ENCODE measurements around the gene HCRTR2.

The HCRTR2 gene

DNA sequence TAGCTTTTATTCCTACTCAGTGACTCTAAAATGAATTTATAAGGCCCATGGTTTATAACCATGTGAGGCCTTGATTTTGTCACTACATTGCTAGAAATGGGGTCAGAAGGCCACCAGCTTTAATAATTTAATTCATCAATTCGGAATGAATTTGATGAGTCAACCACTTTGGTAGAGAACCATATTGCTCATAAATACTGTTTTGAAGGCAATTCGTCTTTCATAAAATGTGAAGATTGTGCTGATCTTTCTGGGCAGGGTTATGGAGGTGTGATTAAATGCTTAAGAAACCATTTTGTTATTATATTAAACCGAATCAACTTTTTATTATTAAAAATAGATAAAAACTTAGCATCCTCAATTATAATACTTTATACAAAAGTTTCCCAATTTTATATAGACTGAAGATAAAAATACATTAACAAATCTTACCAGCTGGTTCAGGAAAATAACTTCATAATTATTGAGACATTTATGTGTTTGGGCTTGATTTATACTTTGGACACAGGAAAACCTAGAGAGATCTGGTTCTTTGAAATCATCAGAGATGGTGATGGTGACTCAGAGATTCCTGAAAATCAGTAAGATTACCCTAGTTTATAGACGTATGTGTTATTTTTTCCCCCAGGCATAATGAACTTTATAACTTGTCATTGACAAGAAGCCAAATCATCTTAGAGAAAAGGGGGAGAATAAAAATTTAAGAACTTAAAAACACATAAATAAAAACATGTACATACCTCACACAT, 10.6 kb downstream of the HCRTR2 start:
- no peak for TF ChIP-seq GATA2 (IDR thresholded peaks at IDR 0.05; ENCODE audit: low read depth, low read length)
- no peak for TF ChIP-seq GATA3 (IDR thresholded peaks at IDR 0.05; ENCODE audit: low read depth, low read length)

DNA sequence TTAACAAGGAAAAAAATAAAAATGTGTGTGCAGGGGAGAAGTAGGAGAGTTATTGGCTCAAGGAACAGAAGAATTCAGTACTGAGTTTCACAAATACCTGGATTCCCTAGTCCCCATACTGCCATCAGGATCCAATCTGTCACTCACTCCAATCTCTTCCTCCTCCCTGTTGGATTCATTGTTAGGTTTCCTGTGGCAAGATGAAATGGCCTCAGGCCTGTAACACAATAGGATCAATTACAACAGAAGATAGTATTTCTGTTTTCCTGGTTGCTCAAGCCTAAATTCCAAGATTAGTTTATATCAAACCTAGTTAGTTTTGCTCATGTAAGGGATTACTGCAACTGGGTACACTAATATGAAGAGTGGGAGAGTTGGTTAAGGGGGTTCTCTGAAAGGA, 24.4 kb downstream of the HCRTR2 start:
- no peak for TF ChIP-seq GATA3 (IDR thresholded peaks at IDR 0.05; ENCODE audit: low read depth, low read length)
- TF ChIP-seq GATA2 (IDR thresholded peaks at IDR 0.05; ENCODE audit: low read depth, low read length), result no peak

DNA sequence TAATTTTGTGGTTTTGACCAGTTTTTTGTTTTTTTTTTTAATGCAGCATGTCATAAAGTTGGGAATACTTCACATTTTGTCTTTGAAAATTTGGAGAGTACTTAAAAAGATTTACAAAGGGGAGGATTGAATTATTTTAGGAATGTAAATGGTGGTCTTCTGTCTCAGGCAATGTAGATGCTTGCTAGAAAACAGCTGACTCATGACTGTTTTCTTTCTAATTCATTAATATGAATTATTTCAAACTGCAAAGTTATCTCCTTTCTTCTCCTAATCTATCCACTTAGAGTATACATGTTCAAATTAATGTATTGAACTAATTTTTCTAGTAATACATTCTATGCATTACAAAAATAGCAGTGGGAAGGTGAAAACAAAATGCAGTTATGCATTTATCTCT, 24.9 kb downstream of the HCRTR2 start:
- TF ChIP-seq GATA3 (IDR thresholded peaks at IDR 0.05; ENCODE audit: low read depth, low read length), result no peak
- no peak for TF ChIP-seq GATA2 (IDR thresholded peaks at IDR 0.05; ENCODE audit: low read depth, low read length)

DNA sequence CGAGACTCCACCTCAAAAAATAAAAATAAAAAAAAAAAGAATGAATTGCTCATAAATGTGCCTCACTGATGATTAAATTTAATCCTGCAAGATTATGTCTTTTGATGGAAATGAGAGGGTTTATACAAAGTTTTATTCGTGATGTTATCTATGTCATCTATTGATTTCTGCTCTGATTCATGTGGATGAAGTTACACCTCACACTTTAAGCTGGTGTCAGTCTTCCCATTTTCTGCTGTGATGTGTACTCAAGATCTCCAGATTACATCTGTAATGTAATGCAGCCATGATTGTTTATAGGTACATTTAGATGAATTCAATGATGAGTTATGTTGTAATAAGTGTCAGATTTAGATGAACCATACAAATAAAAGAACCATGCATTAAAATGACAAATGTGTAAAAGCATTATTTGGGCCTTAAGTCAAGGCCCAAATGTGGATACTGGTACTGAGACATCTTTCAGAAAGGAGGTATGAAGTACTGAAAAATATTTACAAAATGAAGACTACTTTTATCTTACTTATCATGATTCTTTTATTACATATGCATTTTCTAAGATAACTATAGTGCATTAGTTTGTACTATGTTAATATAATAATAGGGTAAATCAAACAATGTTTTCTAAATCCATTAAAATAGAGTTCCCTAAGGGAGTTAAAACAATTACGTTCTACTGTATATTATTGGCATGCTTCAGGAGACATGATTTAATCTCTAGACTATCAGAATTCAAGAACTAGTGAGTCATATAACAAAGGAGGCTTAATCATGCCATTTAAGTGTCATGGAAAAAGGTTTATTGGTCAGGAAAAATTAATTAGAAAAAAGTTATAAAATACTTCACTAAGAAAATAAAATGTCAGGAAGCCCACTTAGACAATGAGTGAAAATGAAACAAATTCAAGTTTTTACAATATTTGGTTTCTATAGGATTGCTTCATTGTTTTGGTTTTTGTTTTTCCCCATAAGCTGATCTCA, 34.5 kb downstream of the HCRTR2 start:
- TF ChIP-seq GATA3 (IDR thresholded peaks at IDR 0.05; ENCODE audit: low read depth, low read length), result no peak
- no peak for TF ChIP-seq GATA2 (IDR thresholded peaks at IDR 0.05; ENCODE audit: low read depth, low read length)

DNA sequence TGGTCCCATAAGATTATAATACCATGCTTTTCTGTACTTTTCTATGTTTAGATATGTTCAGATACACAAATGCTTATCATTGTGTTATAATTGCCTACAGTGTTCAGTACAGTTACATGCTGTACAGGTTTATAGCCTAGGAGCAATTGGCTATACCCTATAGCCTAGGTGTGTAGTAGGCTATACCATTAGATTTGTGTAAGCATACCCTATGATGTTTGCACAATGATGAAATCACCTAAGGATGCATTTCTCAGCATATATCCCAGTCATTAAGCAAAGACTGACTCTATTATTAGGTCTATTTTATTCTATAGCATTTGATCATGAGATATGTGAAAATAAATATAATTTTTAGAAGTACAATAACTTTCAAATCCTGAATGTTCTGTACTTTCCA, 36.6 kb downstream of the HCRTR2 start:
- no peak for TF ChIP-seq GATA2 (IDR thresholded peaks at IDR 0.05; ENCODE audit: low read depth, low read length)
- TF ChIP-seq GATA3 (IDR thresholded peaks at IDR 0.05; ENCODE audit: low read depth, low read length), result no peak

DNA sequence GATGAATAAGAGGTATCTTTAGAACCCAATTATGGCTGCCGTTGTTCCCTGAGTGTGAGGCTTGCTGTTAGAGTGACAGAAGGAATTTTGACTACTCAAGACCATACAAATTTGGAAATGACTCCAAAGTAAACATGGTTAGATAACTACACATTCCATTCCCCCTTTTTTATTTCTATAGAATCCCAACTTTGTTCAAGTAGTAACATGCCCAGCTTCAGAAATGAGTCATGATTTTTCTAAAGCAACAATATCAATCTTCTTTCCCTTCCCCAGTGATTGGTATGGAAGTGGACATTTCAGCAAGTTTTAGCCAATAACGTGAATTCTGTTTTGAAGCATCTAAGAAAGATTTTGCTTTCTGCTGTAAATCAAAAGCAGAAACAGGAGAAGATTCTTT, 37.8 kb downstream of the HCRTR2 start:
- no peak for TF ChIP-seq GATA2 (IDR thresholded peaks at IDR 0.05; ENCODE audit: low read depth, low read length)
- no peak for TF ChIP-seq GATA3 (IDR thresholded peaks at IDR 0.05; ENCODE audit: low read depth, low read length)

DNA sequence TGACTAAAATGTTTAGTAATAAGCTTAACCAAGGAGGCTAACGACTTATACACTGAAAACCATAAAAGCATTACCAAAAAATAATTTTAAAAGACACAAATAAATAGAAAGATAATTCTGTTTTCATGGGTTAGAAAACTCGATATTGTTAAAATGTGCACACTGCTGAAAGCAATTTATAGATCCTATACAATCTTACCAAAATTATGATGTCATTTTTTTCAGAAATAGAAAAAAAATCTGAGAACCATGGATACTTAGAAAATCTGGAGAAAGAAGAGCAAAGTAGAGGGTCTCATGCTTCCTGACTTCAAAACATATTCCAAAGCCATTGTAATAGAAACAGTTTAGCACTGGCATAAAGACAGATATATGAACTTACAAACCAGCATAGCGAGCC, 46.6 kb downstream of the HCRTR2 start:
- TF ChIP-seq GATA3 (IDR thresholded peaks at IDR 0.05; ENCODE audit: low read depth, low read length) (no peak), GATA2 (IDR thresholded peaks at IDR 0.05; ENCODE audit: low read depth, low read length) (no peak)

DNA sequence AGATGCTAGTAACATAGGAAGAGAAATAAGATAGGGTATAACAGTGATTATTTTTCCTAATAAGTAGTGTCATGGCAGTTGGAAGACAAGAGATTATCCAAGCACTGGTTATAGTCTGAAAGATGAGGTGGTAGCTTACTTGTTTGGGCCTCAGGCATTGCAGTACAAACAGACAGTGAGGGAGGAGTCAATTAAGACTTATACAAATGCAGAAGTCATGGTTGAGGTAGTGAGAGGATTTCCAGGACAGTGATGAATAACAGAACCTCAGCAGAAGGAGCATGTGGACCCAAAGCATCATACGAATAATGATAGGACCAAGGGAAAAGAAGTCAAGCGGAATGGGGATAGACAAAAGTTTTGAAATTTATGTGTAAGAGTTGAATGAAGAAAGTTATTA, 53.5 kb downstream of the HCRTR2 start:
- TF ChIP-seq GATA3 (IDR thresholded peaks at IDR 0.05; ENCODE audit: low read depth, low read length), result no peak

DNA sequence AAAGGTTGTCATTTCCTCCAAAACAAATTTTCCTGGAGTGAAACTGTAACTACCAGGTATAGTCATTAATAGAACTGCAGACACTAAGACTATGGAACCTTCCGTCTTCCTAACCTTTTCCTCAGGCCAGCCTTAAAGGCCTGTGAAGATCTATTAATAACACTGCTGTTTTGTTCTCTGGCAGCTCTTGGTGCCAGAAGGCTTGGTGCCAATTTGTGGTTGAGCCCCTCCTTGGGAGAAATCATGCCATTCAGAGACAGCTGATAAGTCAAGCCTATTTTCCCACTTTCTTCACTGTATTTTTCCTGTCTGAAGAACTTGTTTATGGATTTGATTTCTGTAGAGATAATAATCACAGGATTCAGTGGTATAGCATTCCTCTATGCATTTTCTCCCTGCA, 64.8 kb downstream of the HCRTR2 start:
- TF ChIP-seq GATA2 (IDR thresholded peaks at IDR 0.05; ENCODE audit: low read depth, low read length) (no peak), GATA3 (IDR thresholded peaks at IDR 0.05; ENCODE audit: low read depth, low read length) (no peak)

DNA sequence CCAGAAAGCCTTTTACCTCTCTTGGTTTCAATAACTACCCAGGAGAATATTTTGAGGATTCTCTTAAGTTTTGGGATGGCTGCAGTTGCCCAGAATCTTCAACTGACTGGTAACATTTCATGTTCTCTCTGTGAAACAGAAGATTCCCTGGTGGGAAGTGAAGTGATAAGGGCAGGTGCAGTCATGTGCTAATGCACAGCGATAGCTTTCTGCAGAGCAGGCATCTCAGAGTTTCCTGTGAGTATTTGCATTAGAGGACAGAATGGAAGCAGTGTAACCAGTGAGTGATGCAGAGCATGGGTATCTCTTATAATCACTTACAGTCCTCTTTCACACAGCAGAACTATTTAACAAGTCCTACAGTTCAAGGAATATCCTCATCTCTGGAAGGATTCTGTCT, 76.1 kb downstream of the HCRTR2 start:
- TF ChIP-seq GATA3 (IDR thresholded peaks at IDR 0.05; ENCODE audit: low read depth, low read length) (no peak), GATA2 (IDR thresholded peaks at IDR 0.05; ENCODE audit: low read depth, low read length) (no peak)

DNA sequence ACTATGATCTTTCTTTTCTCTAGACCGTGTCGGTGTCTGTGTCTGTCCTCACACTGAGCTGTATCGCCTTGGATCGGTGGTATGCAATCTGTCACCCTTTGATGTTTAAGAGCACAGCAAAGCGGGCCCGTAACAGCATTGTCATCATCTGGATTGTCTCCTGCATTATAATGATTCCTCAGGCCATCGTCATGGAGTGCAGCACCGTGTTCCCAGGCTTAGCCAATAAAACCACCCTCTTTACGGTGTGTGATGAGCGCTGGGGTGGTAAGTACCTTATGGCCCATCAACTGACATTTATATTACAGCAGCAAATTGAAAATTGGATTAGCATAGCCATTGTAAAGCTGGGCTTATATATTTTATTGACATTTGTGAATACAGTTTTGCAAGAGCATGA, 80.8 kb downstream of the HCRTR2 start:
- TF ChIP-seq GATA3 (IDR thresholded peaks at IDR 0.05; ENCODE audit: low read depth, low read length) (no peak), GATA2 (IDR thresholded peaks at IDR 0.05; ENCODE audit: low read depth, low read length) (no peak)

DNA sequence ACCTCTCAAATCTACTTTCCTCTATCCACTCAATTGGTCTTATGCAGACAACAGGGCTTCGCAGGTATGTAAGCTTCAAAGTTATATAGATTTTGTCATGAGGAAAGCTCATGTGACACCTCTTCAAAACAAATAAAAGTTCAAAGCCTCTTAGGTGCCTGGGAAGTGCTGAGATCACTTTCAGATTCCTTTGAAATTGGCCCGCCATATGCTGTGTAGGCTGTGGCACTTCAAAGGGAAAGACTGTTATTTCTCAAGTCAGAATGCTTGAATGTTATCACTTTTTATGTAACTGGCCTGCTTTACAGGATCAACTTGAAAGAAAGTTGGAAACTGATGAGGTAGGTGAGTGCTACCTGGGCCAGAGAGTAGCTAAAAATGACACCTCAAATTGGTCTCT, 85.9 kb downstream of the HCRTR2 start:
- TF ChIP-seq GATA2 (IDR thresholded peaks at IDR 0.05; ENCODE audit: low read depth, low read length) (no peak), GATA3 (IDR thresholded peaks at IDR 0.05; ENCODE audit: low read depth, low read length) (no peak)

DNA sequence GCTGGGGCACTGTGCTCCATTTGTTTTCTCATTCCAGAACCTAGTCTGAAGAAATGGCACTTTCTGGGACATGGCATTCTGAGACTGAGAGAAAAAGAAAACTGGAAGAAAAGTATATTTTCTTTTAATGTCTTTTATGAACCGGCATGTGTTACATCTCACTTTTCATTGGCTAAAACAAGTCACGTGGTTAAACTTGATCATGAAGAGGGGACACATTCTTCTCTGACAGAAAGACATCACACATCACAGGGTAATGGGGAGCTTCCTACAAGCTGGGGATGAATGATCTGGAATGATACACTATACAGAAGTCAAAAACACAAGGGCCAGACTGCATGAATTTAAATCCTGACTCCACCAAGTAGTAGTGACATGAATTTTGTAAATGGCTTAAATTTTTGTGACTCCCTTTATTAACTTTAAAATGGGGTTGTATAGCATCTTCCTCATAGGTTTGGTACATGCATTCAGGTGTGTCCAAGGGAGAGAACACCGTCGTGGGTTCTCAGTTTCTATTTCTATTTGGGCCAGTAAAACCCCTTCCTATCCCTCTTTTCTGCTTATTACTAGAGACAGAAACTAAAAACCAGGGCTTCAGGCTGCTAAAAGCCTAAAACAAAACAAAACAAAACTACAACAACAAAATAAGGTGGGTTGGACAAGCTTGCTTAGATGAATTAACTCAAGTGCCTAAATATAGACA, 91.2 kb downstream of the HCRTR2 start:
- no peak for TF ChIP-seq GATA3 (IDR thresholded peaks at IDR 0.05; ENCODE audit: low read depth, low read length)
- TF ChIP-seq GATA2 (IDR thresholded peaks at IDR 0.05; ENCODE audit: low read depth, low read length), result no peak

DNA sequence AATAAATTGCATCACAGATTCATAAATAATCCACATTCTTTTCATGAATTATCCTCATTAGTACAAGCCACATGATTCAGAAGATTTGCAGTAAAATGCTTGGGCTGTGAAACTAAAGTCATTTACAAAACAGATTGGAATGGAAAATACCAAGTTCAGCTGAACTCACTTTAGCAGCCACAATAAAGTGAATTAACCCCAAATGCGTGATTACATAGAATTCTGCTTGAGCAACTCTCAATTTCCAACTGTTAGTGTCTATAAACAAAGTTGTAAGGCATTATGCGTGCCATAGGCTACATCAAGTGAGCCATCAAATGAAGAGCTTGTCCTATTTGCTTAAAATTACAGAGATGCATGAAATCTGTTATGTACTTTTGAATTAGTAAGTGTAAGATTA, 92.6 kb downstream of the HCRTR2 start:
- TF ChIP-seq GATA2 (IDR thresholded peaks at IDR 0.05; ENCODE audit: low read depth, low read length) (no peak), GATA3 (IDR thresholded peaks at IDR 0.05; ENCODE audit: low read depth, low read length) (no peak)

Measured in SH-SY5Y (cell line).